Common myeloid progenitor, CD34-positive (primary cell): Measurements from ENCODE around the gene ISYNA1.

ENCODE experiments used
- CTCF ChIA-PET: fragments of 350-600 bp; sonication (Branson Sonifier 250); formaldehyde crosslinking; loops from one replicate; lab custom pipeline; 2021; ENCODE audit warnings: antibody characterized with exemption; lab: Charles Lee
- POLR2A ChIA-PET: fragments of 350-600 bp; sonication (Branson Sonifier 250); formaldehyde crosslinking; loops from one replicate; lab custom pipeline; 2021; ENCODE audit warnings: antibody characterized with exemption; lab: Charles Lee
- DNase-seq, 3 donors: peaks; one replicate each; pipeline versions ENCODE4 v3.0.0 to v3.0.0-alpha.2; 2013
- H3K27ac ChIP-seq, 2 experiments: 1 replicate in 1 of 2; 2 replicates in 1 of 2; pipeline ENCODE4 v1.7.0; 2013; ENCODE audit warnings: inconsistent platforms in 2 of 2, low read length in 2 of 2, mild to moderate bottlenecking in 2 of 2, low read depth in 1 of 2, moderate library complexity in 1 of 2; ENCODE audit not compliant: severe bottlenecking in 2 of 2, insufficient read depth in 1 of 2, poor library complexity in 1 of 2
- H3K27me3 ChIP-seq, 5 experiments: replicated peaks in 2 of 5; 1 replicate in 3 of 5; 2 replicates in 2 of 5; pipeline versions ENCODE4 v1.6.1 to v1.7.0; 2013; ENCODE audit warnings: low read length in 4 of 5, mild to moderate bottlenecking in 2 of 5, moderate library complexity in 2 of 5, inconsistent platforms in 1 of 5; ENCODE audit not compliant: insufficient read depth in 5 of 5, control insufficient read depth in 4 of 5
- H3K36me3 ChIP-seq, 4 experiments: 1 replicate in 2 of 4; 2 replicates in 2 of 4; pipeline versions ENCODE4 v1.6.1 to v1.7.0; 2013; ENCODE audit warnings: low read length in 3 of 4, control low read depth in 1 of 4, mild to moderate bottlenecking in 1 of 4; ENCODE audit not compliant: control insufficient read depth in 4 of 4, insufficient read depth in 4 of 4
- H3K4me1 ChIP-seq, 4 experiments: 1 replicate in 3 of 4; 2 replicates in 1 of 4; pipeline versions ENCODE4 v1.6.1 to v1.7.1; 2013; ENCODE audit warnings: low read length in 3 of 4, mild to moderate bottlenecking in 3 of 4, control low read depth in 1 of 4, inconsistent platforms in 1 of 4, moderate library complexity in 1 of 4; ENCODE audit not compliant: control insufficient read depth in 4 of 4, insufficient read depth in 4 of 4; ENCODE audit errors: control extremely low read depth in 1 of 4
- H3K4me3 ChIP-seq, 7 experiments: 1 replicate in 4 of 7; 2 replicates in 3 of 7; pipeline versions ENCODE4 v1.5.1 to v1.7.0; 2013; ENCODE audit warnings: mild to moderate bottlenecking in 7 of 7, low read length in 6 of 7, moderate library complexity in 6 of 7, inconsistent platforms in 2 of 7, low read depth in 2 of 7, control low read depth in 1 of 7; ENCODE audit not compliant: insufficient read depth in 4 of 7, control insufficient read depth in 1 of 7; ENCODE audit errors: extremely low read depth in 1 of 7
- H3K9me3 ChIP-seq, 5 experiments: 1 replicate in 4 of 5; 2 replicates in 1 of 5; pipeline versions ENCODE4 v1.6.1 to v1.7.1; 2013; ENCODE audit warnings: low read length in 4 of 5, mild to moderate bottlenecking in 2 of 5, inconsistent platforms in 1 of 5, low read depth in 1 of 5, moderate library complexity in 1 of 5; ENCODE audit not compliant: control insufficient read depth in 4 of 5, insufficient read depth in 2 of 5; ENCODE audit errors: control extremely low read depth in 1 of 5
- WGBS: methylation state at CpG from one replicate; pipeline ENCODE4 v1.1.5; 2013; ENCODE audit not compliant: insufficient coverage; 5-methylcytosine and 5-hydroxymethylcytosine counted together

The ISYNA1 gene

GRCh38 chr19:18450931-18451836 lies 13.3 kb upstream of the ISYNA1 start:
- WGBS, result 55% methylated on average over 25 of the region's 26 CpGs
- Histone ChIP-seq H3K27ac (no peak overlapping the region), H3K4me3 (no peak overlapping the region), H3K4me1 (peaks cover 0 to 3% (median 0%) of the 10 kb centered on the region in 4 experiments), H3K27me3 (no peaks in the 10 kb centered on the region), H3K36me3 (peaks cover 9 to 64% (median 46%) of the 10 kb centered on the region in 4 experiments), H3K9me3 (no peaks in the 10 kb centered on the region)
- peak; percentile 62 to 78 (median 72) for DNase-seq
- CTCF ChIA-PET, result interaction anchor here (0.5 to 10.7 kb wide), 14 partner anchors 10 to 396 kb away, joined by 3 to 109 read pairs (median 4); partner anchors contain the start of genes TMEM59L and UPF1
- POLR2A ChIA-PET, result interaction anchor here (0.6 to 1.5 kb wide), 2 partner anchors 11 to 468 kb away, joined by 3 to 4 read pairs; partner anchors contain the start of gene COPE

DNA sequence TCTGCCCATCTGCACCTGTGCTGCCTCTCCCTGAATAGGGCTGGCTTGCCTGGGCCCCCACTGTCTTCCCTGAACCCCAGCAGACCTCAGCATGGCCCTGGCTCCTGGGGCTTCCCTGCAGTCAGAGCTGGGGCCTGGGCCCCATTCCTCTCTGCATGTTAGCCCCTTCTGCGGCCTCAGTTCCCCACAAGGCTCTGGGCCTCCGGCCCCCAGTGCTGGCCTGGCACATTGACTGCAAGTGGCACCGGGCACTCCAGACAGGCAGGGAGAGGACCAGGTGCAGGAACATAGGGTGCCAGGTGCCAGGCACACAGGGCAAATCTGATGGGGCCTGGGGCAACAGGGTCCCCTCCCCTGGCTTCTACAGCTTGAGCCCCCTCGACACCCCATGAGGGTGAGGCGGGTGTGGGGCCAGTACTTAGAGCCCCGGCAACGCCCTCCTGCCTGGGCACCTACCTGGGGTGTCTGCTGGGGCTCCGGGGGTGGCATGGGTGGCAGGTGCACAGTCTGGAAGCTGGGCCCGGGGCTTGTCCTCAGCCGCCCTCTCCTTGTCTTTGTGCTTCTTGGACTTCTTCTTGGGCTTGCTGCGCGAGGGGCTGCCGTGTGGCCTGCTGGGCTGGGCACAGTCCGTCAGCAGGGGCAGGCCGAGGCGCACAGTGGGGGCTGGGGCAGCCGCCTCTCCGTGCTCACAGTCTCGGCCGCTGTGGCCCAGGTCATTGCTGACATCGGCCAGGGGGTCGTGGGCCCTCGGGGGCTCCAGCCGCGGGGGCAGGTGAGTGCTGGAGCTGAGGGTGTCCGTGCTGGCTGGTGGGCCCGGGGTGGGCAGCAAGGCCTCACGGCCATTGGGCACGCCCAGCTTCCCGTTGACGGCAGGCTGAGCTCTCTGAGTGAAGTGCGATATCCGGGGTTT lies 12.3 kb upstream of the ISYNA1 start:
- DNase-seq, result no peak
- Histone ChIP-seq H3K27me3 (no peaks in the 10 kb centered on the region), H3K4me3 (no peak overlapping the region), H3K4me1 (peaks cover 0 to 3% (median 0%) of the 10 kb centered on the region in 4 experiments), H3K9me3 (no peaks in the 10 kb centered on the region), H3K36me3 (peaks cover 9 to 68% (median 50%) of the 10 kb centered on the region in 4 experiments), H3K27ac (no peak overlapping the region)
- 91% methylated on average over 30 of the region's 33 CpGs for WGBS
- CTCF ChIA-PET, result interaction anchor here (0.5 to 10.7 kb wide), 11 partner anchors 11 to 397 kb away, joined by 3 to 109 read pairs (median 4); partner anchors contain the start of genes SSBP4 and UPF1
- POLR2A ChIA-PET, result interaction anchor here (1.5 kb wide), 1 partner anchor 10 kb away, joined by 4 read pairs; no protein-coding TSS in a partner anchor

GRCh38 chr19:18449552-18449951 lies 11.6 kb upstream of the ISYNA1 start:
- peaks cover 9 to 75% (median 56%) of the 10 kb centered on the region in 4 experiments for H3K36me3 ChIP-seq
- no peak overlapping the region for H3K4me3 ChIP-seq
- H3K27ac ChIP-seq, result no peak overlapping the region
- POLR2A ChIA-PET, result no interaction called here
- CTCF ChIA-PET, result interaction anchor here (1.3 to 10.7 kb wide), 5 partner anchors 12 to 383 kb away, joined by 4 to 109 read pairs (median 7); partner anchors contain the start of genes SSBP4 and UPF1
- no peaks in the 10 kb centered on the region for H3K9me3 ChIP-seq
- no peaks in the 10 kb centered on the region for H3K27me3 ChIP-seq
- 98% methylated on average over 14 of the region's 14 CpGs for WGBS
- H3K4me1 ChIP-seq, result peaks cover 0 to 3% (median 0%) of the 10 kb centered on the region in 4 experiments
- DNase-seq, result no peak

GRCh38 chr19:18446811-18447359 lies 9.0 kb upstream of the ISYNA1 start:
- CTCF ChIA-PET, result interaction anchor here (0.6 to 10.7 kb wide), 3 partner anchors 15 to 340 kb away, joined by 3 to 109 read pairs (median 5); no protein-coding TSS in a partner anchor

DNA sequence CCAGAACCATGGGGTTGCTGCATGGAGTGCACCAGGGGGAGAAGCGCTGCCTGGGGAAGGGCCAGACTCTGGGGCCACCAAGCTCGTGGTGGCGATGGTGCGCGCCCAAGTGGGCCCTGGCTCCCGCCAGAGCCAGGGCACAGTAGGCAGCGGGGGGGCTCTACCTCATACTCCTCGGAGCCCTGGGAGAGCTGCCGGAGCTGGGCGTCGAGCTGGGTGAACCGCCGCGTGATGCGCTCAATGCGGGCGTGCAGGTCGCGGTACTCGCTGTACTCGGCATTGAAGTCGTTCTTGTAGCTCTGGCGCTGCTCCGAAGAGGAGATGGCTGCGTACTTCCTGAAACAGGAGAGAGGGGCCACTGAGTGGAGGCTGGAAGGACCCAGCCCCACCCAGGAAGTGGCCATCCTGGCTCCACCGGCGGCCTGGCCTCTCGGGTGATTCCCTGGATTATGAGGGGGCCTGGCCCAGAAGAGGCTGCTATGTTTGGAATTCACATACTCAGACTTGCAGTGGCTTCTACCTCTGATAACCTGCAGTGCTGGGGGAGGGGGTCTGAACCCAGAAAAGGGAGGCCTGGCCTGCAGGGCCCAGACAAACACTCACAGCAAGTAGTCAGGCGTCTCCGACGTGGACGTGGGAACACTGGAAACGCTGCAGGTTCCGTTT lies 8.3 kb upstream of the ISYNA1 start:
- DNase-seq, result no peak
- WGBS, result 96% methylated on average over 22 of the region's 34 CpGs
- H3K27me3 ChIP-seq, result no peaks in the 10 kb centered on the region
- POLR2A ChIA-PET, result no interaction called here
- peaks cover 0 to 3% (median 0%) of the 10 kb centered on the region in 4 experiments for H3K4me1 ChIP-seq
- peaks cover 6 to 74% (median 58%) of the 10 kb centered on the region in 4 experiments for H3K36me3 ChIP-seq
- CTCF ChIA-PET, result interaction anchor here (1.6 to 10.7 kb wide), 2 partner anchors 15 to 31 kb away, joined by 3 to 109 read pairs; no protein-coding TSS in a partner anchor
- H3K9me3 ChIP-seq, result no peaks in the 10 kb centered on the region
- no peak overlapping the region for H3K4me3 ChIP-seq
- H3K27ac ChIP-seq, result no peak overlapping the region

More at GRCh38 chr19:18446811-18447359, 9.0 kb upstream of the ISYNA1 start:
- POLR2A ChIA-PET, result no interaction called here
- no peak overlapping the region for H3K4me3 ChIP-seq
- 93% methylated on average over 9 of the region's 12 CpGs for WGBS
- peaks cover 6 to 79% (median 60%) of the 10 kb centered on the region in 4 experiments for H3K36me3 ChIP-seq
- no peak overlapping the region for H3K27ac ChIP-seq
- no peak for DNase-seq
- no peaks in the 10 kb centered on the region for H3K27me3 ChIP-seq
- peaks cover 0 to 3% (median 0%) of the 10 kb centered on the region in 4 experiments for H3K4me1 ChIP-seq
- H3K9me3 ChIP-seq, result no peaks in the 10 kb centered on the region
